HG02642 (cell line): ENCODE data around the gene CNTNAP2.
"Not testable (repeated sequence)": the region's sequence is repeated elsewhere in the genome, so short reads cannot be mapped to it uniquely, and the experiment has no call there.

Experiments used
- ATAC-seq: cut with Tn5 transposase; IDR thresholded peaks from one replicate; pipeline ENCODE4 v1.9.1; 2021; ENCODE audit warnings: mild to moderate bottlenecking; ENCODE audit not compliant: unreplicated experiment, poor library complexity

Gene CNTNAP2

GRCh38 chr7:147048864-147049263, 932.3 kb downstream of the CNTNAP2 start:
- ATAC-seq: no peak

- ATAC-seq: no peak
These were observed 936.2 kb downstream of the CNTNAP2 start for GRCh38 chr7:147052818-147053217.

- no peak for ATAC-seq
These were observed 937.1 kb downstream of the CNTNAP2 start for GRCh38 chr7:147053746-147054145.

- ATAC-seq: no peak
These were observed 943.5 kb downstream of the CNTNAP2 start for GRCh38 chr7:147060070-147060469.

GRCh38 chr7:147062897-147063296, 946.3 kb downstream of the CNTNAP2 start:
- ATAC-seq: no peak

GRCh38 chr7:147068842-147069241, 952.2 kb downstream of the CNTNAP2 start:
- no peak for ATAC-seq

- ATAC-seq: no peak
These were observed 953.2 kb downstream of the CNTNAP2 start for GRCh38 chr7:147069771-147070170.

GRCh38 chr7:147070886-147071285, 954.3 kb downstream of the CNTNAP2 start:
- ATAC-seq: no peak

GRCh38 chr7:147071536-147071935, 954.9 kb downstream of the CNTNAP2 start:
- no peak for ATAC-seq

- ATAC-seq: no peak
These were observed 961.7 kb downstream of the CNTNAP2 start for GRCh38 chr7:147078312-147078711.

- ATAC-seq: no peak
These were observed 962.5 kb downstream of the CNTNAP2 start for GRCh38 chr7:147079083-147079482.

GRCh38 chr7:147079921-147080420, 963.4 kb downstream of the CNTNAP2 start:
- no peak for ATAC-seq

GRCh38 chr7:147081117-147081516, 964.5 kb downstream of the CNTNAP2 start:
- no peak for ATAC-seq

- no peak for ATAC-seq
These were observed 972.5 kb downstream of the CNTNAP2 start for GRCh38 chr7:147089051-147089461.

- no peak for ATAC-seq
These were observed 973.0 kb downstream of the CNTNAP2 start for GRCh38 chr7:147089608-147090007.

- ATAC-seq: no peak
These were observed 980.0 kb downstream of the CNTNAP2 start for GRCh38 chr7:147096629-147097028.

- no peak for ATAC-seq
These were observed 986.6 kb downstream of the CNTNAP2 start for GRCh38 chr7:147103224-147103623.

GRCh38 chr7:147106746-147107145, 990.1 kb downstream of the CNTNAP2 start:
- ATAC-seq: no peak

- not testable (repeated sequence) for ATAC-seq
These were observed 997.9 kb downstream of the CNTNAP2 start for GRCh38 chr7:147114525-147114924.

GRCh38 chr7:147136352-147136751, 1019.8 kb downstream of the CNTNAP2 start:
- no peak for ATAC-seq

GRCh38 chr7:147145194-147145593, 1028.6 kb downstream of the CNTNAP2 start:
- ATAC-seq: no peak

GRCh38 chr7:147146169-147146568, 1029.6 kb downstream of the CNTNAP2 start:
- ATAC-seq: no peak

GRCh38 chr7:147151661-147152060, 1035.1 kb downstream of the CNTNAP2 start:
- no peak for ATAC-seq
